Activated CD4-positive, alpha-beta T cell treated with anti-CD3 and anti-CD28 coated beads, Interleukin-2, amount 50 U/mL, for 1 hour (primary cell): ENCODE measurements around the gene COIL.

Source experiments
- DNase-seq: peaks from one replicate; pipeline ENCODE4 v3.0.0-alpha.2; 2020

Gene COIL

DNA sequence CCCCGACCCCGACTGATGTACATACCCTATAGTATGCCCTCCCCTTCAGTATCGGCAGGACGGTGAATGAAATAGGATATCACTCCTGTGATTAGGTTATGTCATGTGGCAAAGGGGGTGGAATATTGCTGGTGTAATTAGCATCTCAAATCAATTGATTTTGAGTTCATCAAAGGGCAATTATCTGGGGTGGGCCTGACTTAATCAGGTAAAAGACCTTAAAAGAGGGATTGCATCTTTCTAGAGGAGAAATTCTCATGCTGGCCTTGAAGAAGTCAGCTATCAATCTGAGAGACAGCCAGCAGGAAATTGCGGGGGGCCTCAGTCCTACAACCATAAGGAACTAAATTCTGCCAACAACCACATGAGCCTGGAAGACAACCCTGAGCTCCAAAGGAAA is 57.3 kb downstream of the COIL start:
- DNase-seq = no peak

DNA sequence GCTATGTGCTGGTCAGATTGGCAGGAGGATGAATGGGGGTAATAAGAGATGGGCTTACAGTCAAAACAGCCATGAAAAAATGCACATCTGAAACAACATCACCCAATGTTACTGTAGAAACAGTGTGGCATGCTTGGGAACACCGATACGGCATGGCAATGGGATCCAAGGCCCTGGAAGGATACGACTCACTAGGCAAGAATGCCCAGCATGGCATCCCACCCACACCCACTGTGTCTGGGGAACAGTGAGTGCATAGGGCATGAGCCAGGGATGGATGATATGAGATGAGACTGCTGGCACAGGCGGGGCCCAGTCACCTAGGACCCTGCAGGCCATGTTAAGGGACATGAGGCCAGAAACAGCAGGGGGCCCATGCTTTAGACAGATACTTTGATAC is 58.5 kb downstream of the COIL start:
- no peak for DNase-seq

DNA sequence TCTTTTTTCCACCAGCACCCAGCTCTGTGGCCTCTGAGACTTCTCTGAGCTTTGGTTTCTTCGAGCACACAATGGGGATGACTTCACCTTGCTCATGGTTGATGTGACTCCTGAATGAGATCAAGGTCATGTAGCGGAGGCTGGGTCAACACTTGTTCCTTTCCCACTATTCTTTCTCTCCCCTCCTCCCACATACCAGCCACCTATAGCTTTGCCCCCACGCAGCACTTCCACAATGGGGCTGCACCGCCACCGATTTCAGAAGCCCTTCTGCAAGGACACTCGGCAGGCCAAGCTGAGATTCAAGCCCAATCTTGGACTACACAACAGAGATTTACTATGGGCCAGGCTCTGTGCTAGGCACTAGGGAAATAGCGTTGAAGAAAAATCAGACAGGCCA is 61.4 kb downstream of the COIL start:
- no peak for DNase-seq

DNA sequence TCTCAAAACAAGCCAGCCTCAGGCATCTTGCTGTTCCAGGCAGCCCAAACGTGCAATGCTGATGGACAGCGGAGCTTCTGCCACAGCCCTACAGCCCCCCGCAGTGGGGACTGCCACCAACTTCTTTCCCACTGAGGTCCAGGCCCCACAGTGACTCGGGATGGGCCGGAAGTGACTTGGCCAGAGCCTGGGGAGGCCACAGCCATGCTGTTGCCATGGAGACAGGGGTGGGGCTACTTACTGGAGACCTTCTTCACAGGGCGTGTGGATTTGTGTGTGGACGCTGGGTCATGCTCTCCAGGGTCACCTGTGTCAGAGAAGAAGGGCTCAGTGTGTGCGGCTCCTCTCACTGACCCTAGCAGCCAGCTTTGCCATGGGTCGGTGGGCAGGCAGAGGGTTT is 62.0 kb downstream of the COIL start:
- DNase-seq = no peak

DNA sequence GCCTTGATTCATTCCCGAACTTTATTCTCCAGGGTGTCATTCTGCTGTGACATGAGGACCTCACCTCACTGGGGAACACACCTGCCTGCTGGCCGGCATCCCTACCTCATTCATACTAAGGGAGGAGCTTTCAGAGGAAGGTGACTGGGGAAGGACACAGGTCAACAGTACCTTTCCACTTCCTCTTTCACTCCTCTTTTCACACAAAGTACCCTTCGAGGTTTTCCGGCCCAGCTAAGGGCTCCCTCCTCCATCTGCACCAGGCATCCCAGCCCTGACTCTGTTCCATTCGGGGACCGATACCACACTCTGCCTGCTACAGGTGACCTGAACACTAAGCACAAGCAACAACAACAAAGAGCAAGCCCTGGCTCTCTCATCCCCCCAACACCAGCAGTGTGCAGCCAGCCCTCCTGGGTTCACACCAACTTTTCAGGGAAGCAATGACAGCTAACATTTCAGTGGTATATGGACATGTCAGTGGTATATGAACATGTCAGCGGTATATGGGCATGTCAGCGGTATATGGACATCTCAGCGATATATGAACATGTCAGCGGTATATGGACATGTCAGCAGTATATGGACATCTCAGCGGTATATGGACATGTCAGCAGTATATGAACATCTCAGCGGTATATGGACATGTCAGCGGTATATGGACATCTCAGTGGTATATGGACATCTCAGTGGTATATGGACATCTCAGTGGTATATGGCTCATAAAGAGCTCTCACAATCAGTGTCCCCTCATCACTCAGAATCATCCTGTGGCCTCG is 63.0 kb downstream of the COIL start:
- DNase-seq = no peak

DNA sequence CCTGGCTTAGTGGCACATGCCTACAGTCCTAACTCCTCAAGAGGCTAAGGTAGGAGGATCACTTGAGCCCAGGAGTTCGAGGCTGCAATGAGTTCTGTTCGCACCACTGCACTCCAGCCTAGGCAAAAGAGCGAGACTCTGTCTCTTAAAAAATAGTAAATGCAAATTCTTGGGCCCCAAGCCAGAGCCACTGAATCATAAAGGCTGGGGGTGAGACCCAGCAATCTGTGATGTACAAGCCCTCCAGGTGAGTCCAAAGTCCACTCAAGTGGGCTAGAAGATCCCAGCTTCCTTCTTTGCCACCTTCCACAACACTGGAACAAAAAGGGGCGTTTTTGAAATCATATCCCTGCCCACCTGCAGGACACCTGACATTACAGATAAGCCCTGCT is 63.9 kb downstream of the COIL start:
- no peak for DNase-seq

DNA sequence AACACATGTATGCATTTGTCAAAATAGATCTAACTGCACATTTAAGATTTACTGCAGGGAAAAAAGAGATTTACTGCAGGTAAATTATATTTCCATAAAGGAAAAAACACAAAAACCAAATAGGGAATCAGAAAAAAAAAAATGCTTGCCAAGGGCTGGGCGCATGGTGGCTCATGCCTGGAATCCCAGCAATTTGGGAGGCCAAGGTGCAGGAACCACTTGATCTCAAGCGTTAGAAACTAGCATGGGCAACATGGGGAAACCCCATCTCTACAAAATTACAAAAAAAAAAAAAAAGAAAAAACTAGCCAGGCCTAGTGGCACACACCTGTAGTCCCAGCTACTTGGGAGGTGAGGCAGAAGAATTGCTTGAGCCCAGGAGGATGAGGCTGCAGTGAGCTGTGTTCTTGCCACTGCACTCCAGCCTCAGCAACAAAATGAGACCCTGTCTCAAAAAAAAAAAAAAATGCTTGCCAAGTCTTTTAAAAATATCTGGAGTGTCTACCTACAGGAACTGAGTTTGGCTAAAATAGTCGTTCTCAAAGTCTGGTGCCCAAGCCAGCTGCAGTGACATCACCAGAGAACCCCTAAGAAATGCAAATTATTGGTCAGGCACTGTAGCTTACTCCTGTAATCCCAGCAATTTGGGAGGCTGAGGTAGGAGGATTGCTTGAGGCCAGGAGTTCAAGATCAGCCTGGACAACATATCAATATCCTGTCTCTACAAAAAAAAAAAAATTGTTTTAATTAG is 64.5 kb downstream of the COIL start:
- DNase-seq = no peak

DNA sequence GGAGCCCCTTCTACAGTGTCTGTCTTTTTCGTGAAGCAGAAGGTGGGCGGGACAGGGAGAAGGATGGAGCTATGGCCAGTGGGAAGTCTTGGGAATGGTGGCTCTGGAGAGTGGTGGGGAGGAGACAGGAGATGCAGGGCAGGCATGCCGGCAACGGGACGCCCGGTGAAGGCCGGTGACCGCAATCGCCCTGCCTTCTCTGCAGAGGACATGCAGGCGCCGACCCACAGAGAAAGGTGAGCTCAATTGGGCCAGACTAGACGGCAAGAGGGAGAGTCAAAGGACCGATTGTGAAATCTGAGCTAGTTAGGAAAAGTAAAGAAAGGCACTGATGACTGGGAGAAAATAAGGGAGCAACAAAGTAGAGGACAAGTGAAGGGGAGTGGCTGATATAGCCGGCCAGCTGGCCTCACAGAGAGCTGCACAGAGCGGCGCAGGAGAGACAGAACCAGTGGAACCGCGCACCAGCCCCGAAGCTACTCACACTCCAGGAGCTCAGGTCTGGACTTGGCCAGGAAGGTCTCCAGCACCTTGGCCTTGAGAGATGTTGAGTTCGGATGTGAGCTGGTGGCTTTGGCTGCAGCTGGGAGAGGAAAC is 65.9 kb downstream of the COIL start:
- DNase-seq = no peak

DNA sequence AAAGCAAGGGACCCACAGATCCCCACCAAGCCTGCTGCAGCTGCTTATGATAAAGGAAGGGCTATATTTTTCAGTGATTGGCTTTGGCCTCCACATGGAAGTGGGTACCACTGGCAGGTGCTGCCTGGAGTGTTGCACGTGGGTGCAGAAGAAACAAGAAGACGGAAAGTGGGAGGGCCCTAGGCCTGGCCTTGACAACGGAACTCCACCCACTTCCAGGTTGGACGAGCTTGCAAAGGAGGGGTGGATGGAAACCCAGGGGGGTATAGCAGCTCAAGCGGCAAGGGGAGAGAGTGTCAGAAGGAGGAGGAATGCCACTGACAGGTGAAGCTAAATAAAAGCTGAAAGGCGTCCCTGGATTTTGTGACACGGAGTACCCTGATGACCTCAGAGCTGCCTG is 67.3 kb downstream of the COIL start:
- no peak for DNase-seq

DNA sequence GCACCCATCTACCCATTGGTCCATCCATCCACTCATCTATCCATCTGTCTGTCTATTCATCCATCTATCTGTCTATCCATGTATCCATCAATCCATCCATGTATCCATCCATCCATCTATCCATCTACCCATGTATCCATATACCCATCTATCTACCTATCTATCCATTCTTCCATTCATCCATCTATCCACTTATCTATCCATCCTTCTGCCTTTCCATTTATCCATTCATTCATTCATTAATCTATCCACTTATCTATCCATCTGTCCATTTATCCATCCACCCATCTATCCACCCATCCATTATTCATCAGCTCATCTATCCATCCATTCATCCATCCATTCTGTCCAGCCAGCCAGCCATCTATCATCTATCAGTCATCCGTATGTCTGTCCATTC is 68.5 kb downstream of the COIL start:
- DNase-seq = no peak

DNA sequence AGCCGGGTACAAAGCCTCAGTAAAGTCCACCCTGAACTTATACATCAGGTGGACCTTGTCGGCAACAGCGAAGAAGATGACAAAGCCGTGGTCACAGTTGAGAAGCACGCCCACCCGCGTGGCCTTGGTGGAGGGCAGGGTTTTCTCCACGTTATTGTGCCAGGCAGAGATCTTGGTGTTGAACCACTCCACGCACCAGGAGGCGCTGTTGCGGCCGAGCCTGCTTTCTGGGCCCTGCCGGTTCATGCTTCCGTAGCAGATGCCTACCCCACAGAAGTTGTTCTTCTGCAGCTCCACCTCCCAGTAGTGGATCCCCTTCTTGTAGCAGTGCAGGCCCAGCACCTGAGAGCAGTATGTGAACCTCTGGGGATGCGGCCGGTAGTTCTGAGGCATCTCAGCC is 69.1 kb downstream of the COIL start:
- peak; percentile 58 for DNase-seq

DNA sequence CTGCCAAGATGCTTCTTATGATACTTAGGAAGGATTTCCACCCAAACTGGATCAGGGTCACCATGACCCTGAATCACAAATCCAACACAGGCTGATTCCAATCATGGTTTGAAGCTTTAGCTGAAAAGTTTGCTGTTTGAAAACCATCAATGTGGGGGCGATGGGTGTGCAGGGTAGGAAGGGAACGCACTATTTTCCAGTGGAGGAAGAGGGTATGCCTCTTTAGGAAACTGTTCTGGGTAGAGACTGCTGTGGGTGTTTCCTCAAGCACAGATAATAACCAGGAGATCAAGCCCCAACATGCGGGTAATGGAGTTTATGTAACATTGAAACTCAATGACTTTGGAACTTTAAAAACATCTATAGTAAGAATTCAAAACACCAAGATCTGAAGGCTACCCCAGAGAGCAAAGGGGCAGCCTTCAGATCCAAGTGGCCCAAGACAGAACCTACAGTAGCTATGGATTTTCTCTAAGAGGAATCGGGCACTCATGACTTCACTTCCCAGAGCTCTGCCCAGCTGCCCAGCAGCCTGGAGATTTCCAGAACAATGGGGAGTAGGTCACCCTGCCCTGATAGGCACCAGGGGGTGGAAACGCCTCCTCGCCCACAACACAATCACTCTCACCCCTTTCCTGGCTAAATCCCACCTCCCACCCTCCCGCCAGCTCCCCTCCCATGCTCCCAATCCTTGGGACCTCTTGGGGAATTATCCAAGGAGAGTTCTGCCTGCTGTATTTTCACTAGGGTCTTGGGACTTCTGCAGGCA is 69.8 kb downstream of the COIL start:
- DNase-seq = no peak

DNA sequence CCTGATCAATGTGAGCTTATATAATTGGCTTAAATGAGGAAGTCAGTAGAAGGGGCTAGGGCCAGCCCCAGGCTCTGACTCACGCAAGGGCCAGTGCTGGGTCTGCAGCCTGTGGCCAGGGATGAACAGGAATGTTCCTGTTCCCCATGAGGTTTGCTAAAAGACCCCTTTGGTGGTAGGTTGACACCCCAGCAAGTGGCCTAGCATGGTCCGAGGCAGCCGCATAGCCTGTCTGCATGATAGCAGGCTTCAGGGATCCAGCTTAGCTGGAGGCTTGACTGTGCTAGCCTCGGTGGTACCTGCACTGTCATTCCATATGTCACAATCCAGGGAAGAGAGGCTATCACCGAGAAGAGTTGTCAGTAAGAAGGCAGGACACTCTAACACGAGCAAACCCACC is 70.5 kb downstream of the COIL start:
- no peak for DNase-seq
